ENCODE data around the gene SBF2. TPM values are rescaled to one million over a fixed set of nuclear protein-coding genes. Genes with fewer than 3 reads are reported as not detected.

The SBF2 gene
- total RNA-seq, 1 donor = 61.2 TPM

- TF ChIP-seq, protein P1, sequence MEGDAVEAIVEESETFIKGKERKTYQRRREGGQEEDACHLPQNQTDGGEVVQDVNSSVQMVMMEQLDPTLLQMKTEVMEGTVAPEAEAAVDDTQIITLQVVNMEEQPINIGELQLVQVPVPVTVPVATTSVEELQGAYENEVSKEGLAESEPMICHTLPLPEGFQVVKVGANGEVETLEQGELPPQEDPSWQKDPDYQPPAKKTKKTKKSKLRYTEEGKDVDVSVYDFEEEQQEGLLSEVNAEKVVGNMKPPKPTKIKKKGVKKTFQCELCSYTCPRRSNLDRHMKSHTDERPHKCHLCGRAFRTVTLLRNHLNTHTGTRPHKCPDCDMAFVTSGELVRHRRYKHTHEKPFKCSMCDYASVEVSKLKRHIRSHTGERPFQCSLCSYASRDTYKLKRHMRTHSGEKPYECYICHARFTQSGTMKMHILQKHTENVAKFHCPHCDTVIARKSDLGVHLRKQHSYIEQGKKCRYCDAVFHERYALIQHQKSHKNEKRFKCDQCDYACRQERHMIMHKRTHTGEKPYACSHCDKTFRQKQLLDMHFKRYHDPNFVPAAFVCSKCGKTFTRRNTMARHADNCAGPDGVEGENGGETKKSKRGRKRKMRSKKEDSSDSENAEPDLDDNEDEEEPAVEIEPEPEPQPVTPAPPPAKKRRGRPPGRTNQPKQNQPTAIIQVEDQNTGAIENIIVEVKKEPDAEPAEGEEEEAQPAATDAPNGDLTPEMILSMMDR (IDR thresholded peaks at IDR 0.05; ENCODE audit: extremely low read depth, low read depth, low read length) = no peak
- no peak overlapping the region for H2AFZ ChIP-seq (ENCODE audit: low read length)
- no peak for DNase-seq (ENCODE audit: insufficient read length, low spot score, missing footprints)
- H3K4me3 ChIP-seq (ENCODE audit: insufficient read depth, low read length) = no peak overlapping the region
- H3K27me3 ChIP-seq (ENCODE audit: insufficient read depth, low read length) = no peaks in the 10 kb centered on the region
- peaks cover 10% of the 10 kb centered on the region for H3K4me1 ChIP-seq (ENCODE audit: insufficient read depth, low read length)
- H3K4me2 ChIP-seq (ENCODE audit: insufficient read depth, low read length) = no peak overlapping the region
- H3K36me3 ChIP-seq (ENCODE audit: insufficient read depth, low read length) = peaks cover 4% of the 10 kb centered on the region
- H3K27ac ChIP-seq (ENCODE audit: low read depth, low read length) = no peak overlapping the region
- peaks cover 7% of the 10 kb centered on the region for H3K9me3 ChIP-seq (ENCODE audit: low read depth, low read length)
- peaks cover 20% of the 10 kb centered on the region for H3K79me2 ChIP-seq (ENCODE audit: insufficient read depth, low read length)
- no peaks in the 10 kb centered on the region for H4K20me1 ChIP-seq (ENCODE audit: insufficient read depth, low read length)
Observed at GRCh38 chr11:10048350-10048749, 245.7 kb downstream of the SBF2 start.

DNA sequence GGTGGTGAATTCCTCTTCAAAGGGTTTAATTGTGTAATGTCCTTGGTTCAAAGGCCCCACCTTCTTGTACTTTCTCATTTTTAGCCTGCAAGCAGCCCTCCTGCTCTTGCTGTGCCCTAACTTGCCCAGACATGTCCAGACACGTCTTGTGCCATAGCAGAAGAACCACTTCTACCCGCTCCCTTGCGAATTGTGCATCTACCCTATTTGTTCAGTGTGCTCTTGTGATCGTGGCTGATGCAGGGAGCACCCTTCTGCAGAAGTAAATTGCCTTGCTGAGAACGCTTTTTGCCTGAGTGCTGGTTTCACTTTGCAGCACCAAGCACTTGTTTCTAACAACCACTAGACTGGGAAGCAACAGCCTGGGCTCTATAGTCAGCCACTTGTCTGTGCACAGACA is 249.4 kb downstream of the SBF2 start:
- Histone ChIP-seq H3K36me3 (ENCODE audit: insufficient read depth, low read length) (peaks cover 4% of the 10 kb centered on the region), H3K4me1 (ENCODE audit: insufficient read depth, low read length) (no peaks in the 10 kb centered on the region), H3K9me3 (ENCODE audit: low read depth, low read length) (peaks cover 7% of the 10 kb centered on the region), H3K79me2 (ENCODE audit: insufficient read depth, low read length) (peaks cover 11% of the 10 kb centered on the region), H2AFZ (ENCODE audit: low read length) (no peak overlapping the region), H4K20me1 (ENCODE audit: insufficient read depth, low read length) (no peaks in the 10 kb centered on the region), H3K27ac (ENCODE audit: low read depth, low read length) (no peak overlapping the region), H3K4me3 (ENCODE audit: insufficient read depth, low read length) (no peak overlapping the region), H3K4me2 (ENCODE audit: insufficient read depth, low read length) (no peak overlapping the region), H3K27me3 (ENCODE audit: insufficient read depth, low read length) (no peaks in the 10 kb centered on the region)
- DNase-seq (ENCODE audit: insufficient read length, low spot score, missing footprints) = no peak
- TF ChIP-seq, protein P1 (IDR thresholded peaks at IDR 0.05; ENCODE audit: extremely low read depth, low read depth, low read length) = no peak

DNA sequence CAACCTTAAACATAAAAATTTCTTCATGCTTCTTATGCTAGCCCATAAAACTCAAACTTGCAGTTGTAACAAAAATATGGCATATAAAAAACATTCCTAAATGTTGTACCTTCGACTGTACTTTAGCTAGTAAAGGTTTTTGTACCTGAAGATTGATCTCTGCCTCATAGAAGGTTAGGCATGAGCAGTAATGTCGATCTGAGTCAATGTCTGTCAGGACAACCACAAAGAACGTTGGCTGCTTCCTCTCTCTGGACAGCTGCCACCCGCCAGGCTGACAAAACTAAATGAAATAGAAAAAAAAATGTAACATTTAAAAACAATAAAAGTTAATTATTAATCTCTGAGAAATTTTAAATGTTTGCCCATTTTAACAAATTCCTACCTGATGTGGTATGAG is 251.3 kb downstream of the SBF2 start:
- Histone ChIP-seq H3K4me2 (ENCODE audit: insufficient read depth, low read length) (no peak overlapping the region), H3K27me3 (ENCODE audit: insufficient read depth, low read length) (no peaks in the 10 kb centered on the region)
- no peak for DNase-seq (ENCODE audit: insufficient read length, low spot score, missing footprints)

DNA sequence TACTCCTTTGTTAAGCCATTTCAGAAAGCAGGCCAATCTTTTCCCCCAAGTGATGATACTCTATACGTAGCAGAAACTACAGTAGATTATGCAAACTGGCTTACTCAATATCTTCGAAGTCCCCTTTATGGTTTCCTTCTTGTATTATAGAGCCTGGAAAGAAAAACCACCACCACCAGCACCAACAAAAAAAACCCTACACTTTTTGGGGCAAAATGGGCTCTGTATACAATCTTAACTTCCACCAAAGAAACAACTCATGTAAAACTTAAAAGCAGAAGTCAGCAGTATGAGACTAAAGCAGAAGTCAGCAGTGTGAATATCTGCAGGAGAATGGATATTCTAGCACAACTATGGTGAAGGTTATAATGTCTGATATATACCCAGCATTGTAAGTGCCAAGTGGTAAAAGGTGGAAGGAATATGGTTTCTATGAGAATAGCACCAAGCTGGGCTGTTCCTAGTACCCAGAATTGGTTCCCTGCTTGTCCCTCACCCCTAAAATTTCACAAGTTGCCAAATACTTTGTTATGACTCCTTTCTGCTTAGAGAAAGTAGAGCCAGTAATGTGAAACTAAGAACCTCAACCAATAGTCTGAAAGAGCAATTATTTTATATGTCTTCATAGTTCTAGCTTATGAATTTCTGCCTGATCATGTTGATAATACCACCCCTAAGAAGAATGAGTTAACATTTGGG is 252.1 kb downstream of the SBF2 start:
- no peak overlapping the region for H2AFZ ChIP-seq (ENCODE audit: low read length)
- H3K4me1 ChIP-seq (ENCODE audit: insufficient read depth, low read length) = peaks cover 8% of the 10 kb centered on the region
- TF ChIP-seq, protein P1 (IDR thresholded peaks at IDR 0.05; ENCODE audit: extremely low read depth, low read depth, low read length) = no peak
- H3K36me3 ChIP-seq (ENCODE audit: insufficient read depth, low read length) = peaks cover 4% of the 10 kb centered on the region
- no peak overlapping the region for H3K4me3 ChIP-seq (ENCODE audit: insufficient read depth, low read length)
- peaks cover 6% of the 10 kb centered on the region for H3K79me2 ChIP-seq (ENCODE audit: insufficient read depth, low read length)
- H4K20me1 ChIP-seq (ENCODE audit: insufficient read depth, low read length) = no peaks in the 10 kb centered on the region
- peaks cover 7% of the 10 kb centered on the region for H3K9me3 ChIP-seq (ENCODE audit: low read depth, low read length)
- H3K27me3 ChIP-seq (ENCODE audit: insufficient read depth, low read length) = no peaks in the 10 kb centered on the region
- no peak for DNase-seq (ENCODE audit: insufficient read length, low spot score, missing footprints)
- no peak overlapping the region for H3K27ac ChIP-seq (ENCODE audit: low read depth, low read length)
- H3K4me2 ChIP-seq (ENCODE audit: insufficient read depth, low read length) = no peak overlapping the region

More for the DNA sequence above, 251.3 kb downstream of the SBF2 start:
- peaks cover 10% of the 10 kb centered on the region for H3K79me2 ChIP-seq (ENCODE audit: insufficient read depth, low read length)
- no peaks in the 10 kb centered on the region for H4K20me1 ChIP-seq (ENCODE audit: insufficient read depth, low read length)
- peaks cover 7% of the 10 kb centered on the region for H3K9me3 ChIP-seq (ENCODE audit: low read depth, low read length)
- no peak overlapping the region for H2AFZ ChIP-seq (ENCODE audit: low read length)
- H3K27ac ChIP-seq (ENCODE audit: low read depth, low read length) = no peak overlapping the region
- TF ChIP-seq, protein P1 (IDR thresholded peaks at IDR 0.05; ENCODE audit: extremely low read depth, low read depth, low read length) = no peak
- peaks cover 4% of the 10 kb centered on the region for H3K36me3 ChIP-seq (ENCODE audit: insufficient read depth, low read length)
- H3K4me3 ChIP-seq (ENCODE audit: insufficient read depth, low read length) = no peak overlapping the region
- peaks cover 8% of the 10 kb centered on the region for H3K4me1 ChIP-seq (ENCODE audit: insufficient read depth, low read length)

All from osteoblast (primary cell).